HG02642 (cell line): ENCODE data around the gene C10orf53.
"Not testable (repeated sequence)": the region's sequence is repeated elsewhere in the genome, so short reads cannot be mapped to it uniquely, and the experiment has no call there.

Source experiments
- ATAC-seq: cut with Tn5 transposase; IDR thresholded peaks from one replicate; pipeline ENCODE4 v1.9.1; 2021; ENCODE audit warnings: mild to moderate bottlenecking; ENCODE audit not compliant: unreplicated experiment, poor library complexity

Gene C10orf53

DNA sequence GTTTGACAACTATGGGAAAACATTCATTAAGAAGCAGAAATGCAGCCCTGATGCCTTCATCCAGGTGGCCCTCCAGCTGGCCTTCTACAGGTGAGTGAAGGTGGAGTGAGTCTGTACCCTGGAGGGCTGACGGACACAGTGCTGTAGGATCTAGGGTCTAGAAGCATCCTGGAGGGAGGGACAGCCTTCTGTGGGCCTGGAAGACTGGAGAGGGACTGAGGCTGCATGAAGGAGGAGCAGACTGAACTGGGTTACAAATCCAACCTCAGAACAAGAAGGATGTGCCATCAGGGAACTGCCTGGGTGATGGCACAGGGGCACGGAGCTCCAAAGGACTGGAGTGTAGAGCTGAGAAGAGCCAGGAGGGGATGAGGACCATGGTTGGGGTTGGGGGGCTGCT lies 27.5 kb upstream of the C10orf53 start:
- no peak for ATAC-seq

DNA sequence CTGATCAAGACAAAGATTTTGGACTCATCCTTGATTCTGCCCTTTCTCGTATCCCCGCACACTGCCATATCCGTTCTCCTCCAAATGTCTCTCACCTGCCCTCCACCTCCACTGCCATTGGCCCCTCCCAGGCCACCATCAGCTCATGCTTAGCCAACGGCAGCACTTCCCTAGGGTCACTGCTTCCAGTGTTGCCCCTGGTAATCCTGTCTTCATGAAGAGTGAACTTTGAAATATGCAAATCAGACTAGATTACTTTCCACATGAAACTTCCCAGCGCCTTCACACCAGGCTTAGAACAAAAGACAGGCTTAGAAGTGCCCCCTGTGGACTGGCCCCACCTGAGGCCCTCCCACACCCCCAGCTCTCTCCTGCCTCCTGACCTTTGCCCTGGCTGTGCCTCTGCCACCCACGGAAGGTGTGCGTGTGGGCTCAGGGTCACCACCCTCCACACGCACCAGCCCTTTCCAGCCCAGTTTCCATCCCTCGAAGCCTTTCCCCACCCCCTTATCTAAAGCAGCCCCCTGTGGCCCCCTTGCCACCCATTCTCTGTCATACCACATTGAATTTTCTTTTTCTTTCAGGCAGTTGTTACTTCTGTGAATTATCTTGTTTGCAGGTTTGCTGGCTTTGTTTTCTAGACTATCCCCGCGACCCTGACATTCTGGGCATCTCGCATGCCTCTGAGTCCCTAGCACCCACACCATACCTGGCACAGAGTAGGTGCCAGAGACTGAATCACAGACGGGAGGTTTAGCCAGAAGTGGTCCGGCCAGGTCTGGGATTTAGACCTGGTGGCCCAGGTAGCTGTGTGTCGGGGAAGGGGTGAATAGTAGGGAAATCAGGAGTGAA lies 26.8 kb upstream of the C10orf53 start:
- ATAC-seq, result no peak

DNA sequence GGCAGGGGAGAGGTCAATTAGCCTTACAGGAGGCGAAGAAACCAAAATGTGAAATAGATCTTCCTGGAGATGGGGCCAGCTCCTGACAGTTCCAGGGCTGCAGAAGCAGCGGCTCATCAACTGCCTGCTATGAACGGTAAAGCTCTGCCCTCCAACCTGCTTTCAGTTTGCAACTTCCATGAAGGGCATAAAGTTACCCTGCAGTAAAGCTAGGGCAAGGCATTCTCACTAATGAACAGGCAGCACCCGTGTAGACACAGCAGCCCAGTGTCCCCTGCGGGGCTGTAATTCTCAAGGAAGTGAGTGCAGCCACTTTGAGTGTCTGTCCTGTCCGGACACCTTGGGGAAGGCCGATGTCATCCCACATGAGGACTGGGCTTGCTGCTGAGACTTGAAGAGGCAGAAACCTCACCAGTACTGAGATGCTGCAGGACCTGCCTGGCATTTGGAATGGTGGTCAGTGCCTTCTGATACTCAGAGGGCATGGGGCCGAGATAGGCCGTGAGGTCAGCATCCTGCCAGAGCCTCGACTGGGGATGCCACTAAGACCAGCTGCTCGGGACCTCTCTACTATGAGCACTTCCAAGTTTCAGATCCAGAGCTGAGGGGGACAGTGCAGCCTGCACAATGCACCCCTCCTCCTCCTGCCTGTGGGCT lies 26.1 kb upstream of the C10orf53 start:
- ATAC-seq, result no peak

DNA sequence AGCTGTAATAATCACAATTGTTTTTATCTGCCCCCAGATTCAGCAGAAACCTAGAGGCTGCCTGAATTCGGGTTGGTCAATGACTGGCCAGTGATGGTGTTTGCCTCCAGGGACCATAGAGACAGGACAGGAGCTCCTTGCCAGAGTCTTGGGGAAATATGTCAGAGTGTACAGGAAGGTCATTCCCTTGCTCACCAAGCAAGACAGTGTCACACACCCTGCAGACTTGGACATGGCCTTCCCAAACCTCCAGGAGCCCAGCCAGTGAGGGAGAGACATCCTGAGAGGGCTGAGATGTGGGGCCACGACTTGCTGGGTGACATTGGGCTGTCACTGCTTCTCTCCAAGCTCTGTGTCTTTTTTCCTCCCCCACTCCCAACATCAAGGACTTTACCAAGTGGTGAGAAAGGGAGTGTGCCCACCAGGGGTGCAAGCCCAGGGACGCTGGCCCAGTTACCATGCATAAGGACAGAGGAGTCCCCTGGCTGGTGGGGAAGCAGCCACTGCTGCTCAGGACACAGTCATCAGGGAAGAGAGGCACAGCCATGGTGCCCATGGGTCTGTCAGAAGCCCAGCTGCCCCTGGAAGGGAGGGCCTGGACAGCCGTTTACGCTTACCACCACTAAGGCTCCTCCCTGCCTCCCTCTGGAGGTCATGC lies 25.3 kb upstream of the C10orf53 start:
- ATAC-seq, result no peak

DNA sequence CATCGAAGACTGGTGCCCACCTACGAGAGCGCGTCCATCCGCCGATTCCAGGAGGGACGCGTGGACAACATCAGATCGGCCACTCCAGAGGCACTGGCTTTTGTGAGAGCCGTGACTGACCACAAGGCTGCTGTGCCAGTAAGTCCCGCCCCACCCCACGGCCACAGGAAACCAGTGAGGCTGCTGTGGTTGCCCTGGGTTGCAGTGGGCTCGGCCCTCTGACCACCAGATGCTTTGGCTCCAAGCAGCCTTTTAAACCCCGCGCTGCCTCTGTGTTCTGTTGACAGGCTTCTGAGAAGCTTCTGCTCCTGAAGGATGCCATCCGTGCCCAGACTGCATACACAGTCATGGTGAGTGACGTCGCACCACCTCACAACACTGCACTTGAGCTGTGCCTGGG lies 24.4 kb upstream of the C10orf53 start:
- ATAC-seq, result no peak

DNA sequence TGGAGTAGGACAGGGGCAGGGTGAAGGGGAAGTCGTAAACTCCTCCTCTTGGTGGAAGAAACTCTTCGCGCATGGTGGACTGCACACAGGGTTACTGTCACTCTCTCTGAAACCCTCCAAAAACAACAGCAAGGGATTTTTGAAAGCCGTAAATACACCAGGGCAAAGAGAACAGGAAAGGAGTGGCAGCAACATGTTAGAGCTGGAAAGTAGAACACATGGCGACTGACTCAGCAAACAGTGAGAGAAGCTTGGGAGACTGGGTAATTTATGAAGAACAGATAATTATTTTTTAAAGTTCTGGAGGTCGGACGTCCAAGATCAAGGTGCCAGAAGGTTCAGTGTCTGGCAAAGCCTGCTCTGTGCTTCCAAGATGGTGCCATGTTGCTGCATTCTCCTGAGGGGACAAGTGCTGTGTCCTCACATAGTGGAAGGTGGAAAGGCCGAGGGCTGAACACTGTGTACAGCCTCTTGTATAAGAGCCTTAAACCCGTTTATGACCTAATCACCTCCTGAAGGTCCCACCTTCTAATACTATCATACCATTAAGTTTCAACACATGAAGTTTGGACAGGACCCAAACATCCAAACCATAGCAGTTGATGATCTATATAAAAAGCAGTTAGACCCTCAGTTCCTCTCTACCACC lies 22.5 kb upstream of the C10orf53 start:
- no peak for ATAC-seq

DNA sequence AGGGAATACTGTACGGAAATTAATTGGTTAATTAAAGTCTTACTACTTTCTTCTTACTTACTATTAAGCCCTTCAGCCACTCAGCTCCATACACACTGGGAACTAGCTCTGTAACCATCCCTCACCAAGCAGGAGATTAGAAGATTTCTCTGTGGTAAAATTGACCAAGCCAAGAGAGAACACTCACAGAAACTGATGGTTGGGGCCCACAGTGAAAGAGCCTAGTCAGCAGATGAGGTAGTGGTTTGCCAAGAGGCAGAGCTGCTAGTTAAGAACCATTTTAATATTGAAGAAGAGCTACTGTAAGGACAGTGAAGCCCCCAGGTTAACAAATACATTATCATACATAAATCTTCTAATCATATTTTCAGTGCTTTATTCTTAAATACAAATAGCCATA lies 21.8 kb upstream of the C10orf53 start:
- no peak for ATAC-seq

DNA sequence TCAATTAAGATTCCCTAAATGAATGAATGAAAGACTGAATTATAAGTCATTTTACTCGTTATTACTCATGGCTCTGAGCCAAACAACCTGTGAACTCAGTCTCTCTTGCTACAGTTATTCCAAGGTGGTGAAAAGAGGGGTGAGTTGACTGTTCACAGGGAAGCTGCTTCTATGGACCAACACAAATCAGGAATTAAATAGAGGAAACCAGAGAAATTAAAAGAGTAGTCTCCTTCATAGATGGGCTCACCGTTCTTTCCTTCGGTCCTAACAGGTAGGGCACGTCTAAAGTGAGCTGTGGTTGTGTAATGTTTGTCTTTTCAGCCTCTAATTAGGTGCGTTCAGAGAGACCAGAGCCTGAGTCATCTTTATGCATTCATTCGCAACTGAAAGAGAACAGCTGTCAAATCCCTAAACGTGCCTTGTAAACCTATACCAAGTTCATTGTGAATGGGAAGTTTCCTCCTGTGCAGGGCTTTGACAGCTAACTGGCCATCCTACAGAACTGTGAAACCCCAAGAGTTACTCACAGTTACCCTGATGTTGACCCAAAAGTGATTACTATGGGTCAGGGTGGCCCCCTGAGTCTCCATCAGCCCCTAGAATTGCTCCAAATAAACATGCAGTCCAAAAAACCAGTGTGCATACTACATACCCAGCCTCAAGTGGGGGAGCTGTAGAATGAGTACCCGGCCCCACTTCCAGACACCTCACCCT lies 18.2 kb upstream of the C10orf53 start:
- ATAC-seq, result no peak

DNA sequence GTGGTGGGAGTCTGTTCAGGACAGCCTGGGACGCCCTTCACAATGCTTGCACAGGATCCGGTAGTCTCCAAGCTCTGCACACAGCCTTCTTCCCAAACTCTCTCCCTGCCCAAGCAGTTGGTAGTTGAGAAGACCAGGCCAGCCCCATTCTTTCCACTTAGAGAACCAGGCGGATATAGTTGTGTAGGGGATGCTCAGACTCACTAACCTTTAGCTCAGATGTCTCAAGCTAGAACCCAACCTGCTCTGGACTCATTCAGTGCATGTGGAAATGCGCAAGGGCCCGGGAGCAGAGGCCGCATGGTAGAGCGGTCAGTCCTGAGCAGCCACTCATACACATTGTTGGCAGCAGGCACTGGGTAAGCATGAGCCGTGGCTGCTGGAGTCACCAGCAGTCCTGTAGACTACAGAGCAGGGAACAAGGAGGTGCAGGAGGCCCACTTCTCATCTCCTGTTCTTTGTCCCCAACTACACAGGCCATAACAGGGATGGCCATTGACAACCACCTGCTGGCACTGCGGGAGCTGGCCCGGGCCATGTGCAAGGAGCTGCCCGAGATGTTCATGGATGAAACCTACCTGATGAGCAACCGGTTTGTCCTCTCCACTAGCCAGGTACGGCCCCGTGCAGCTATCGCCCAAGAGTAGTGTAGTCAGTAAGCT lies 17.2 kb upstream of the C10orf53 start:
- no peak for ATAC-seq

DNA sequence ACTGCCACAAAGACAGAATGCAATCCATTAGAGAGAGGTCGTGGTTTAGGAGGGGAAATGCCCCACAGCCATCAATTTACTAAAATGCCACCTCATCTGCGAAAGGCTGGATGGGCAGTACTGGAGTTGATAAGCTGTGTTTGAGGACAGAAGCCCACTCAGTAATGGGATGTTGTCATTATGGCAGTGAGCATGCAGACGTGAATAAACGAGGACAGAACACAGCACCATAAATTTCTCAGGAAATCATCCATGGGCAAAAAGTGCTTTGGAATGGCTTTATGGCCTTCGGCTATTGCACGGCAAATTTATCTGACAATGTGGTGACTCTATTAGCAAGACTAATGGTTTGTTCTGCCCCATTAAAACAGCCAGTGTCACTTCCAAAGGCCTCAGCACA lies 15.9 kb upstream of the C10orf53 start:
- no peak for ATAC-seq

DNA sequence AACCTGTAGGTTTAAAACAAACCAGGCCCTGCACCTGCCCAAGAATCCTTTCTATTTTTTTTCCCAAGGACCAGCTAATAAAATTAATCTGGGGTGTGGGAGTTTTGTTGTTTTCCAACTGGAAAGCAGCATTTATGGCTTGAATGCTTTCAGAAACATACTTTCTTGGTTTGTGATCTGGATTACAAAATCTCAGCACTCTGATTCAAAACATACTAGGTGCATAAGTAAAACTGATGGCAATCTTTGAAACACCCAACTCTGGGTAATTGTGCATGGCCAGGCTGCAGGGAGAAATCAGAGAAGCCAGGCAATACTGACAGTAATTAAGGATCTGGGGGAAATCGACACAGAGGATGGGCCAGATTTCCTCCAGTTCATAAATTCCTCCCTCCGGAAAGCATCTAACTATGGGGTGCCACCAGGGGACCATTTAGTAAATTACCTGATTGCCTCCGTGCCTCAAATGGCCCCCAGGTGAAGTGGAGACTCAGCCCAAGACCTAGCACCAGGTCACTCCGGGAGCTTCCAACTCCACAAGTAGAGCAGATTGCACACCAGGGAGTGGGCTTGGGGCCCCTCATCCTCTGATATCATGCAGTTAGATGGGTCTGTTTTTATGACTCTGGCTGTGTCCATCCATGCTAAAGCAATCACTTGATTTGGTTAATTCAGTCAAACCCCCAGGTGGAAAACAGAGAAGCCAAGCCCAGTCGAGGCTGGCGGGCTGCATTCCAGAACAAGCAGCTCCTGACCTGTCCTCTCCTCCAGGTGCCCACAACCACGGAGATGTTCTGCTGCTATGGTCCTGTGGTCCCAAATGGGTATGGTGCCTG lies 15.2 kb upstream of the C10orf53 start:
- ATAC-seq, result no peak

DNA sequence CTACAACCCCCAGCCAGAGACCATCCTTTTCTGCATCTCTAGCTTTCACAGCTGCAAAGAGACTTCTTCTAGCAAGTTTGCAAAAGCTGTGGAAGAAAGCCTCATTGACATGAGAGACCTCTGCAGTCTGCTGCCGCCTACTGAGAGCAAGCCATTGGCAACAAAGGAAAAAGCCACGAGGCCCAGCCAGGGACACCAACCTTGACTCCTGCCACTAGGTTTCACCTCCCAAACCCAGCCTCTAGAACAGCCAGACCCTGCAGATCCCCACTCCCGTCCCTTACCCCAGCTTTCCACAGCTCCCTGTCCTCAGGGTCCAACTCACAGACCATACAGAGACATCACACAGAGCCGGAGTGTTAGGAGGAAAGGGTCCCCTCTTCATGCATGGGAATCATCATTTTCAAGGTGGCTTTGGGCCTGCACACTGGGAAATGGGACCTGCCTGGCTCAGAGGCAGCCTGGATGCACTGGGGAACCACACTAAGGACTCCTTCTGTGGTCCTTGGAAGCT lies 14.6 kb upstream of the C10orf53 start:
- no peak for ATAC-seq

DNA sequence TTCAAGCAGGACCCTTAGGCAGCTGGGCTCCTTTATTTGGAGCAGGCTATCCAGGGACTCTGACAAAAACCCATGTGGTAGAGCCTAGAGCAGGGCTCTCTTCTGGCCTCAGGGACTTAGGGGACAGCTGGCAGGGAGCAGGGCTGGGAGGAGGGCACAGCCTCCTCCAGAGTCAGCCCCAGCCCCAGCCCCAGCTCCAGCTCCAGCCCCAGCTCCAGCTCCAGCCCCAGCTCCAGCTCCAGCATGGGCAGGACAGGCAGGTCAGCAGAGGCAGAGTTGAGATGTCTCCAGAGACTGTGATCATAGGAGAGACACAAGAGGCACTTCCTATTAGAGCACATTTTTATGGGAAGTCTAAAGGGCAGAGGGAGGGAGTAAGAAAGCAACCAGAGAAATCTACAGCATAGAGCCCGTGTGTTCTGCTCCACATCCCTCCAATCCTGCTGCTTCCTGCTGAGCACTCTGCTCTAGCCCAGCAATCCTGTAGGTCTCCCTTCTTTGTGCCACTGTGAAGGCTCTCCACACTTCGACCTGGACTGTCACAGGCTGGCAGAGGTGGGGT lies 13.3 kb upstream of the C10orf53 start:
- ATAC-seq, result no peak

DNA sequence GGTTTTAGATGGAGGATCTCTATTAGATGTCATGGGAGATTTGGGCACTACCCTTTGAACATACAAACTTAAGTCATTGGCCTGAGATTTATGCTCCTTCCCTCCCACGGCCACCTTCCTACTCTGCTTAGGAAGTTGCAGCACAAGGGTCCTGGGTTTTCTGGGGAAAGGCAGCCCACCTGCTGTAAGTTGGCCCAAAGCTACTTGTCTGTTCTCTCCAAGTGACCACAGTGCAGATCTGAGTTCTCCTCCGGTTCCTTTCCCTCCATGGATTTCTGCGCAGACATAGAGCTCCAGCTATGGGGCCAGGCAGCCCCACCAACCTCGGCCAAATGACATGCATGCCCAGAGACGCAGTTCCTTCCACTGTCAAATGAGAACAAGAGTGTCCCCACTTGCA lies 12.8 kb upstream of the C10orf53 start:
- ATAC-seq, result no peak

DNA sequence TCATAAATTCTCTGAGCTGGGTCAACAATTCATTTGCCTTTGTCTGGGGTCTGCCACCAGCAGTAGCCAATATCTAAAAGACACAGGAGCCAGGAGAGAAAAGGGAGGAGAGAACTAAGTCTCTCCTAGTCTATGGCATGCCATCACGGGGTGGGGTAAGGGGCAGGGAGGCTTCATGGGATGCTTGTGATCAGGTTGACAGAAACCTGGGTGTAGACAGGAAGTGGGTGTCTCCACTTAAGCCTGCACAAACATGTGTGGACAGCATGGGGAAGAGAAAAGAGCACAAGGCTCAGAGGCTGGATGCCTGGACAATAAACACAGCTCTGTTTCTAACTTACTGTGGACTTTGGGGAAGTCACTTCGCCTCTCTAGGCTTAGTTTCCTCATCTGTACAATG lies 11.5 kb upstream of the C10orf53 start:
- ATAC-seq, result no peak

DNA sequence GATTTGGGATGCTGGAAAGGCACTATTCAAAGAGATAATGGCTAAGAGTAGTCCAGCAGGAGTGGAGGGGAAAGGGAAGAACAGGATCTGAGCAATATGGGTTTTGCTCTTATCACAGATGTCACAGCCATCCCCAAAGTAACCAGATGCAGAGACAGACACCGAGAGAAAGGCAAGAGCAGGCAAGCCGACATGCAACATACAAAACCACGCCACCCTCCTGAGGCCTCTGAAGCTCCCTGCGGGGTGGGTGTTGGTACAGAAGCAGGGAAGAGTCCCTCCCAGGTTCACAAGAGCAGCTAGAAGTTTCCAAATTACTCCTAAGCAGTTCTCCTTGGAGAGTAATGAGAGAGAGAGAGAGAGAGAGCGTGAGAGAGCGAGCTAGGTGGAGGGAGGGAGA lies 10.8 kb upstream of the C10orf53 start:
- no peak for ATAC-seq

DNA sequence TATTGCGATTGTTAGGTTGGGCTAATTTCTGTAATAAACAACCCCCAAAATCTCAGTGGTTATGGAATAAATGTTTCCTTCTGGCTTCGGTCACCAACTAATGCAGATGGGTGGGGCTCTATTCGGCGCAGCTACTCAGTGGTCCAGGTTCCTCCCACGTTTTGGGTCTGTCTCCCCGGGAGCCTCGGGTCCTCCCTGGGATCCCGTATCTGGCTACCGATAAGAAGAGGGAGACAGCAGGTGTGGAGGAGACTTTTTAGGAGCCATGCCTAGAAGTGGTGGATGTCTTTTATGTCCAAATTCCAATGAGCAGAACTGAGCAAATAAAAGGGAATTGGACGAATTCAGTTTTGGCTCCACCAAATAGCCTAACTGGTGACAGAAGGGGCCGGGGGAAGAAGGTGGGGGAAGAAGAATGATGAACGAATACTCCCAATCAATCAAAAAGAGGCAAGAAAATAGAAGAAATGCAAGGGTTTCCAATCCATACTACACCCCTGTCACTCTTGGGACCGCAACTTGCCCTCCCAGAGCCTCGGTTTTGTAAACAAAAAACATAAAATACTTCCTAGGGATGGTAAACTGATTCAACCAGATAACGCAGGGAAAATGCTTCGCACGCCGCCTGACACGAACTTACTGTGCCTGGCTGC lies 498 bp upstream of the C10orf53 start:
- ATAC-seq, result no peak

DNA sequence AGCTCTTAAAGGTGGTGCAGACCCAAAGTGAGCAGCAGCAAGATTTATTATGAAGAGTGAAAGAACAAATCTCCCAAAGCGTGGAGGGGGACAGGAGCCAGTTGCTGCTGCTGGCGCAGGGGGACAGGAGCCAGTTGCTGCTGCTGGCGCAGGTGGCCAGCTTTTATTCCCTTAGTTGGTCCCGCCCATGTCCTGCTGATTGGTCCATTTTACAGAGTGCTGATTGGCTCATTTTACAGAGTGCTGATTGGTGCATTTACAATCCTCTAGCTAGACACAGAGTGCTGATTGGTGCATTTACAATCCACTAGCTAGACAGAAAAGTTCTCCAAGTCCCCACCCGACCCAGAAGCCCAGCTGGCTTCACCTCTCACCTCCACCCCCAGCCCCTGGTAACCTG lies 3.0 kb downstream of the C10orf53 start:
- not testable (repeated sequence) for ATAC-seq
